Effector memory CD4-positive, alpha-beta T cell (primary cell): ENCODE results near the gene PHACTR2.
"Not testable (repeated sequence)": the region's sequence is repeated elsewhere in the genome, so short reads cannot be mapped to it uniquely, and the experiment has no call there.

Experiments used
- DNase-seq, 3 donors: peaks; one replicate each; pipeline ENCODE4 v3.0.0-alpha.2; 2020
- H3K27ac ChIP-seq: 2 replicates; pipeline ENCODE4 v1.7.0; 2013; ENCODE audit warnings: mild to moderate bottlenecking, low read length, moderate library complexity; ENCODE audit not compliant: insufficient read depth, poor library complexity, severe bottlenecking
- H3K27me3 ChIP-seq: replicated peaks from 2 replicates; pipeline ENCODE4 v1.7.0; 2013; ENCODE audit warnings: mild to moderate bottlenecking, low read length; ENCODE audit not compliant: insufficient read depth, control insufficient read depth, poor library complexity, severe bottlenecking
- H3K36me3 ChIP-seq: 2 replicates; pipeline ENCODE4 v1.7.0; 2013; ENCODE audit warnings: mild to moderate bottlenecking, low read length, moderate library complexity; ENCODE audit not compliant: control insufficient read depth, insufficient read depth
- H3K4me1 ChIP-seq: 2 replicates; pipeline ENCODE4 v1.7.0; 2013; ENCODE audit warnings: low read length, mild to moderate bottlenecking; ENCODE audit not compliant: control insufficient read depth, insufficient read depth, poor library complexity, severe bottlenecking
- H3K4me3 ChIP-seq: 2 replicates; pipeline ENCODE4 v1.7.0; 2013; ENCODE audit warnings: low read length, low read depth, mild to moderate bottlenecking; ENCODE audit not compliant: insufficient read depth, poor library complexity, severe bottlenecking
- H3K9me3 ChIP-seq: 2 replicates; pipeline ENCODE4 v1.7.0; 2013; ENCODE audit warnings: mild to moderate bottlenecking, low read length, moderate library complexity; ENCODE audit not compliant: control insufficient read depth

The PHACTR2 gene

GRCh38 chr6:143864234-143864633 is 186.5 kb downstream of the PHACTR2 start, which contains the start of gene ZC2HC1B:
Gene ZC2HC1B (plus strand): TSS chr6:143864474. CDS start chr6:143864540, 66 bp downstream.
- Histone ChIP-seq H3K27me3 (no peaks in the 10 kb centered on the region), H3K36me3 (peaks cover 30% of the 10 kb centered on the region), H3K27ac (no peak within 1 kb of the TSS), H3K4me3 (no peak within 1 kb of the TSS), H3K4me1 (no peaks in the 10 kb centered on the region), H3K9me3 (no peaks in the 10 kb centered on the region)
- no peak for DNase-seq

- H3K27ac ChIP-seq: no peak overlapping the region
- no peak for DNase-seq
- no peak overlapping the region for H3K4me3 ChIP-seq
- H3K4me1 ChIP-seq: no peaks in the 10 kb centered on the region
- H3K9me3 ChIP-seq: no peaks in the 10 kb centered on the region
- peaks cover 7% of the 10 kb centered on the region for H3K36me3 ChIP-seq
- H3K27me3 ChIP-seq: no peaks in the 10 kb centered on the region
These were observed 189.5 kb downstream of the PHACTR2 start for GRCh38 chr6:143867236-143867635.

- H3K9me3 ChIP-seq, H3K4me3 ChIP-seq, H3K27me3 ChIP-seq, H3K27ac ChIP-seq, H3K4me1 ChIP-seq, H3K36me3 ChIP-seq, DNase-seq: not testable (repeated sequence)
These were observed 191.0 kb downstream of the PHACTR2 start for GRCh38 chr6:143868808-143869207.

- not testable (repeated sequence) for H3K4me3 ChIP-seq, H3K9me3 ChIP-seq, DNase-seq, H3K4me1 ChIP-seq, H3K36me3 ChIP-seq, H3K27me3 ChIP-seq, H3K27ac ChIP-seq
These were observed 193.5 kb downstream of the PHACTR2 start for GRCh38 chr6:143871202-143871730.

- H3K36me3 ChIP-seq: no peaks in the 10 kb centered on the region
- no peak for DNase-seq
- no peak overlapping the region for H3K4me3 ChIP-seq
These were observed 194.4 kb downstream of the PHACTR2 start for GRCh38 chr6:143872201-143872600.

GRCh38 chr6:143873600-143873999 is 195.8 kb downstream of the PHACTR2 start:
- H3K4me1 ChIP-seq, H3K27ac ChIP-seq, H3K27me3 ChIP-seq, DNase-seq, H3K4me3 ChIP-seq, H3K36me3 ChIP-seq, H3K9me3 ChIP-seq: not testable (repeated sequence)

More at GRCh38 chr6:143872201-143872600, 194.4 kb downstream of the PHACTR2 start:
- H3K27ac ChIP-seq: no peak overlapping the region
- H3K9me3 ChIP-seq: no peaks in the 10 kb centered on the region
- H3K4me1 ChIP-seq: no peaks in the 10 kb centered on the region
- no peaks in the 10 kb centered on the region for H3K27me3 ChIP-seq

- H3K4me1 ChIP-seq, H3K27ac ChIP-seq, H3K4me3 ChIP-seq, DNase-seq, H3K36me3 ChIP-seq, H3K27me3 ChIP-seq, H3K9me3 ChIP-seq: not testable (repeated sequence)
These were observed 196.7 kb downstream of the PHACTR2 start for GRCh38 chr6:143874503-143874902.

- no peak for DNase-seq
- Histone ChIP-seq H3K4me3 (no peak overlapping the region), H3K27ac (no peak overlapping the region), H3K4me1 (no peaks in the 10 kb centered on the region), H3K9me3 (no peaks in the 10 kb centered on the region), H3K36me3 (no peaks in the 10 kb centered on the region), H3K27me3 (no peaks in the 10 kb centered on the region)
These were observed 200.0 kb downstream of the PHACTR2 start for GRCh38 chr6:143877584-143878271.

- DNase-seq: no peak
- Histone ChIP-seq H3K27me3 (no peaks in the 10 kb centered on the region), H3K4me3 (no peak overlapping the region), H3K27ac (no peak overlapping the region), H3K36me3 (no peaks in the 10 kb centered on the region), H3K4me1 (no peaks in the 10 kb centered on the region), H3K9me3 (no peaks in the 10 kb centered on the region)
These were observed 200.6 kb downstream of the PHACTR2 start for GRCh38 chr6:143878272-143878760.

GRCh38 chr6:143880412-143880811 is 202.6 kb downstream of the PHACTR2 start:
- Histone ChIP-seq H3K27ac (no peak overlapping the region), H3K4me3 (no peak overlapping the region), H3K36me3 (no peaks in the 10 kb centered on the region), H3K9me3 (no peaks in the 10 kb centered on the region), H3K4me1 (no peaks in the 10 kb centered on the region), H3K27me3 (no peaks in the 10 kb centered on the region)
- DNase-seq: no peak
